HG03196 (cell line): ENCODE data around the gene CLSTN1.
"Not testable (repeated sequence)": the region's sequence is repeated elsewhere in the genome, so short reads cannot be mapped to it uniquely, and the experiment has no call there.

Source experiments
- ATAC-seq: cut with Tn5 transposase; IDR thresholded peaks from one replicate; pipeline ENCODE4 v1.9.1; 2021; ENCODE audit not compliant: unreplicated experiment

Gene CLSTN1

DNA sequence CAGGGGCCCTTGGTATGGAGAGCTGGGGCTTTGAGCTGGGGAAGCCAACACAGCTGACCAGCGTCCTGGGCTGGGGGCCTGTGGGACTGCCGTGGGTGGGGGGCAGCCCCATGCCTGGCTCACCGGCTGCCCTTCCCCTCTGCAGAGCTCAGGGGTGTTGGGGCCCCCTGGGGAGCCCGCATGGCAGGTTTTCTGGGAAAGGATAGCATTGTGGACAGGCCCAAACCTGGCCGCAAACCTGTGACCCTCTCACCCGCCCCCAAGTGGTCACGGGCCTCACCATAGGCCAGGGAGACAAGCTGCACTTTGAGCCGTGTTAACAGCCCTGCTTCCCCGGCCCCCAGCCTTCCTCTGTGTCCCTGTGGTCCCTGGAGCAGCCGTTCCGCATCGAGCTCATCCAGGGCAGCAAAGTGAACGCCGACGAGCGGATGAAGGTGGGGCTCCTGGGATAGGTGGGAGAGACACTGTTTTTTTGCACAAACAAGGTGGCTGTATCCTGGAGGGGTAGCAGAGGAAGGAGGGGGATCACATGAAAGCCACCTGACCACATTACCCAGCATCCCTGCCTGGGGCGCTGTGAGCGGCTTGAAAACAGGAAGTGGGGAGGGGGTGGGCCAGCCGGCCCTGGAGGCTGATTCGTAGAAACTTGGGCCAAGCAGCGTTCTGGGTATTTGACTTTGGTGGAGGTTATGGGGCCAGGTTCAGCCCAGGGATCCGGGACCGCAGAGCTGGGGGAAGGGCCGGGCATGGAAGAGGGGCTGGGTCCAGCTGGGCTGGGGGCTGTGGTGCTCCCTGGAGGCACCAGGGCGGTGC is 106.4 kb downstream of the CLSTN1 start:
- peak; percentile 50 for ATAC-seq

DNA sequence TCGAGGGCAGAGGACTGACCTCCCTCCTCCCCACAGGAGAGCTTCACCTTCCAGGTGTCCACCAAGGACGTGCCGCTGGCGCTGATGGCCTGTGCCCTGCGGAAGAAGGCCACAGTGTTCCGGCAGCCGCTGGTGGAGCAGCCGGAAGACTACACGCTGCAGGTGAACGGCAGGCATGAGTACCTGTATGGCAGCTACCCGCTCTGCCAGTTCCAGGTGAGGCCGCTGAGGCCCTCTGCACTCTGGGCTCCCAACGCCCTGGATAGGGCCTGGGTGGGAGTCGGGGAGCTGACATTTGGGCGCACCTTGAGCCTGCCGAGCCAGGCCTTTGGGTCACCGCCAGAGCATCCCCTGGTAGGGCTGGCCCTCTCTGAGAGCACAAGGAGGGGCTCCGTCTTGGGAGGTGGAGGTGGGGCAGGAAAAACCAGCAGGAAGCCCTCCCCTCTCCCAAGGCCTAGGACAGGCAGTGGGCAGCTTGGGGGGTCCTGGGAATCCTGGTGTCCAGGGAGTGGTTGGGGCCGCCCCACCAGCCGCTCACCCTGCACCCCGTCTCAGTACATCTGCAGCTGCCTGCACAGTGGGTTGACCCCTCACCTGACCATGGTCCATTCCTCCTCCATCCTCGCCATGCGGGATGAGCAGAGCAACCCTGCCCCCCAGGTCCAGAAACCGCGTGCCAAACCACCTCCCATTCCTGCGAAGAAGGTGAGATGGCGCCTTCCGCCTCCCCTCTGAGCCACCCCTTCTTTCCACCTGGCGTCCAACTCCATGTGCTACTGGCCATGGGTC is 107.2 kb downstream of the CLSTN1 start:
- no peak for ATAC-seq

DNA sequence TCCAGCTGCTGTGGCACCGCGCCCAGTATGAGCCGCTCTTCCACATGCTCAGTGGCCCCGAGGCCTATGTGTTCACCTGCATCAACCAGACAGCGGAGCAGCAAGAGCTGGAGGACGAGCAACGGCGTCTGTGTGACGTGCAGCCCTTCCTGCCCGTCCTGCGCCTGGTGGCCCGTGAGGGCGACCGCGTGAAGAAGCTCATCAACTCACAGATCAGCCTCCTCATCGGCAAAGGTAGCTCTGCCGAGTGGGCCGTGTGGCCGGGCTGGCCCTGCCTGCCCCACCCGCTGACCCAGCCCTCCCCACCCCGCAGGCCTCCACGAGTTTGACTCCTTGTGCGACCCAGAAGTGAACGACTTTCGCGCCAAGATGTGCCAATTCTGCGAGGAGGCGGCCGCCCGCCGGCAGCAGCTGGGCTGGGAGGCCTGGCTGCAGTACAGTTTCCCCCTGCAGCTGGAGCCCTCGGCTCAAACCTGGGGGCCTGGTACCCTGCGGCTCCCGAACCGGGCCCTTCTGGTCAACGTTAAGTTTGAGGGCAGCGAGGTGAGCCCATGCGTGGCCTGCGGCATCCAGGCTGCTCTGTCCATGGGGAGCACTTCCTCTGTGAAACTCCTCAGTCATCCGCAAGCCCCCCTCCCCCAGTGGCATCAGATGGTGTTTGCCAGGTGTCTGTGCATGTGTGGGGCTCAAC is 108.1 kb downstream of the CLSTN1 start:
- no peak for ATAC-seq

DNA sequence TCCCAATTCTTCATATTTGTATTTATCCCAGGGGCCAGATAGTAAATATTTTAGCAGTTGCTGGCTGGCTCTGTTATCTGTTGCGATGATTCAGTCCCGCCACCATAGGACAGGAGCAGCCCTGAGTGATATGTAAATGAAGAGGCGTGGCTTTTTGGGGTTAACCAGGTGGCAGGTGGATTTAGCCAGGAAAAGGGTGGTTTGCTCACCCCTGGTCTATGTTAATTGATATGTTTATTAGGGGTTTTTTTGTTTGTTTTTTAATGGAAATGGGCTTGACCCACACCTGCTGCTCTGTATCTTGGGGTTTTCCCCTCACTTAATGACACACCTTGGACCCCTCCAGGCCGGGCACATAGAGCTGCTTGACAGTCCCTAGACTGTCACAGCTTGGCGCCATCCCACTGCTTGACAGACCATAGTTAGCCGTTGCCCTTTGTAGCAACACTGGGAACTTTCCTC is 109.5 kb downstream of the CLSTN1 start:
- ATAC-seq = no peak

DNA sequence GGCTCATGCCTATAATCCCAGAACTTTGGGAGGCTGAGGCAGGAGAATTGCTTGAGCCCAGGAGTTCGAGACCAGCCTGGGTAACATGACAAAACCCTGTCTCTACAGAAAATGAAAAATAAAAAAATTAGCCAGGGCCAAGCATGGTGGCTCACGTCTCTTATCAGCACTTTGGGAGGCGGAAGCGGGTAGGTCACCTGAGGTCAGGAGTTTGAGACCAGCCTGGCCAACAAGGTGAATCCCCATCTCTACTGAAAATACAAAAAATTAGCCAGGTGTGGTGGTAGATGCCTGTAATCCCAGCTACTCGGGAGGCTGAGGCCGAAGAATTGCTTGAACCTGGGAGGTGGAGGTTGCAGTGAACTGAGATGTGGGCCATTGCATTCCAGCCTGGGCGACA is 111.0 kb downstream of the CLSTN1 start:
- not testable (repeated sequence) for ATAC-seq

DNA sequence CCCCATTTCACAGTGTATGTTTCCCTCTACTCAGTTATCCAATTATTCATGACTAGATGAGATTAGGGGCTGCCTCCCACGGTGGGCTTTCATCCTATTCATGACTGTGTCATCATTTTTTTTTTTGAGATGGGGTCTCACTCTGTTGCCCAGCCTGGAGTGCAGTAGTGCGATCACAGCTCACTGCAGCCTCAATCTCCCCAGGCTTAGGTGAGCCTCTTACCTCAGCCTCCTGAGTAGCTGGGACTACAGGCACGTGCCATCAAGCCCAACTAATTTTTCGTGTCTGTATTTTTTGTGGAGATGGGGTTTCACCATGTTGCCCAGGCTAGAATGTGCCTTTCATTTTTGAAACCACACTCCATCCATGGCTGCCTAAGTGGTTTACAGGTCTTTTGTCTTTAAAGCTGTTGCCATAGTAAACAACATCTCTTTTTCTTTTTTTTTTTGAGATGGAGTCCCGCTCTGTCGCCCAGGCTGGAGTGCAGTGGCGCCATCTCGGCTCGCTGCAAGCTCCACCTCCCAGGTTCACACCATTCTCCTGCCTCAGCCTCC is 112.2 kb downstream of the CLSTN1 start:
- no peak for ATAC-seq

DNA sequence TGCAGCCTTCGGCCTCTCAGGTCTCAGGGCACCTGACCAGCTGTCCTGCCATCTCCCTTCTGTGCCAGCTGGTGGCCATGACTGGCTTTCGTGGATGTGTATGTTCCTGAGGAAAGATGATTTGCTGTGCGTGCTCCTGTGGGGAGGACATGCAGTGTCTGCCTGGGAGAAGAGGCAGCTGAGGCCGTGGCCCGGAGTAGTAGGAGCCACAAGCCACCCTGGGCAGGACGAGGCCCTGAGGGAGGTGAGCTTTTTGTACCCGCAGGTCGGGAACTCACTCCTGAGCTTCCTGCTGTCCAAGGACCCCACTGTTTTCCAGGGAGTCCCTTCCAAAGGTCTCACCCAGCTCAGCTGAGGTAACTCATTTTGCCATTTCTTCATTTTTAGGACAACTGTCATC is 113.7 kb downstream of the CLSTN1 start:
- ATAC-seq = no peak

DNA sequence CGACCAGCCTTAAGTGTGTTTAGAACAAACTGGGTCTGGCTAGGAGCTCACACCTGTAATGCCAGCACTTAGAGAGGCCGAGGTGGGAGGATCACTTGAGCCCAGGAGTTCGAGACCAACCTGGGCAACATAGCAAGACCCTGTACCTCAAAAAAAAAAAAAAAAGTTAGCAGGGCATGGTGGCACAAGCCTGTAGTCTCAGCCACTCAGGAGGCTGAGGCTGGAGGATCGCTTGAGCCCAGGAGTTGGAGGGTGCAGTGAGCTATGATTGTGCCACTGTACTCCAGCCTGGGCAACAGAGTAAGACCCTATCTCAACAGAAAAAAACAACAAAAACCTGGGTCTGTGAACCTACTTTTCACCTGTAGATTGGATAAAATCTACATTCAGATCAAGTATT is 117.6 kb downstream of the CLSTN1 start:
- no peak for ATAC-seq

DNA sequence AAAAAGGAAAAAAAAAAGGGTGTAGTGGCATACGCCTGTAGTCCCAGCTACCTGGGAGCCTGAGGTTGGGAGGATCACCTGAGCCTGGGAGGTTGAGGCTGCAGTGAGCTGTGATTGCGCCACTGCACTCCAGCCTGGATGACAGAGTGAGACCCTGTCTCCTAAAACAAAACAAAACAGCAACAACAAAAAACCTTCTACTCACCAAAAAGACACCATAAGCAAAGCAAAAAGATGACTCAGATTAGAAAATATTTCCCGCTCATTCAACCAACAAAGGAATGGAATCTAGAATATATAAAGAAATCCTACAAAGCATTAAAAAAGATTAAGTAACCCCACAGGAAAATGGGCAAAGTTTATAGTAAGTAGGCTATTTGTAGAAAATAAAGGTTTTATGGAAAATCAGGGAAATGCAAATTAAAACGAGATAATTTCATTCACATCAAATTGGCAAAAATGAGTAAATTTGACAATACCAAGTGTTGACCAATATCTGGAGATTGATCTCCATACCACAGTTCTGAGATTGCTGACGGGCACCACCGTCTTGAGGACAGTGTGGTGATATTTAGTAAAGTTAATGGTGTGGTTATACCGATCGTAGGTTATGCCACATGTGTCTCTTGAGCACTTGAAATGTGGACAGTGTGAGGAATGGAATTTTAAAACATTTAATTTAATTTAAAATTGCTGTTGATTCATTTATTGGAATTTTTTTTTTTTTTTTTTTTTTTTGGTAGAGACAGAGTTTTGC is 118.2 kb downstream of the CLSTN1 start:
- ATAC-seq = no peak

DNA sequence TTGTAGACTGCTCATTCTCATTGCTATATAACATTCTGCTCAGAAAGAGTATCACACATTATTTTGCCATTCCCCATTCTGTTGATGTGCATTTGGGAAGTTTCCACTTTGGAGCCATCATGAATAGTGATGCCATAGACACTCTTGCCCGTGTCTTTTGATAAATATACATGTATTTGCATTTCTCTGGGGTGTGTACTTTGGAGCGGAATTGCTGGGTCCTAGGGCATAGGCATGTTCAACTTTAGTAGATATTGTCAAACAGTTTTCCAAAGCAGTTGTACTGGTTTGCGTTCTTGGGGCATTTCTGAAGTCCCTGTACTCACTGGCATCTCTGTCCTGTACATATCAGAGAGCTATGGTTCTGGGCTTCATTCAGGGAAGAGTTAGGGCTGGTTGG is 120.1 kb downstream of the CLSTN1 start:
- no peak for ATAC-seq

DNA sequence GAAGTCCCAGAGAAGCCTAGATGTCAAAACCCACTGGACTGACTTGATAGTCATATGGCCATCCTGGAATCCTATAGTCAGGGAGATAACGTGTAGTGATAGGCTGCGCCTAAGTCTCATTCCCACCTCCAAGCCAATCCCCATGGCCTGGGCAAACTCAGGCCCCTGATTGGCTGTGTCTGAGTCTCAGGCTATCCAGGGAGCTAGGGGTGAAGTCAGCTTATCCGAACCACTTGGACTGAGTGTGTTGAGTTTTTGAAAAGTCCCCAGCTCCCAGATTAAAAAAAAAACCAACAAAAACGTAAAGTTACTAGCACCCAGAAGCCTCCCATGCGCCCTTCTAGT is 120.6 kb downstream of the CLSTN1 start:
- no peak for ATAC-seq

DNA sequence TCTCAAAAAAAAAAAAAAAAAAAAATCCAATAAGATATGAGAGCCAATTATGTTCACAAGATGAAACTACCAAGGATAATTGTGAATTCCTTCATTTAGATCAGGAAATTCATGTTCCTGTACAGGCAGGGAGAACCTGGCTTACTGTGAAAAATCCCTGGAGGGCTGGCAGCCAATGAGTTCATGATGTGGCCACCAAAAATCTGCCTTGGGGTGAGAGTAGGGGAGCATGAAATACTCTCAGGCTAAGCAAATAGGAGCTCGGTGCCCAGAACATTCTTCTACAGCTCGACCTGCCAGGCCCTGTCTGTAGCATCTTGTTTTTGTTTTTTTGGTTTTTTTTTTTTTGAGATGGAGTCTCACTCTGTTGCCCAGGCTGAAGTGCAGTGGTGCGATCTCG is 122.1 kb downstream of the CLSTN1 start:
- ATAC-seq = no peak

DNA sequence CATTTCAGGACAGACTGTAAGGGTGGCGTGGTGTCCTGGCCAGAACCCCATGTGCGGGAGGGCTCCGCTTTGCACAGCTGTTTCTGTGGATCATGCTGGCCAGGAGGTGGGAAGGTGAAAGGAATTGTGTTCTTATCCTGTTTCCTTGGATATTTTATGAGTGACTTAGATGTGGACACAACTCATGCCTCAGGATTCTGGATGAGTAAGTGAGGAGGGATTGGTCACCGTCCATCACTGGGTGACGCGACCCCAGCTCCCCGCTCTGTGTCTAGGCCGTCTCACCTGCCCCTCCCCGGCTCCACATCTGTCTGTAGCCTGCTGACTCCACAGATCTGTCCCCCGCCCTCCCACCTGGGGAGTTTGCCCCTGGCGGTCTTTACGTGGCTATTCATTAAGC is 123.4 kb downstream of the CLSTN1 start:
- ATAC-seq = no peak

DNA sequence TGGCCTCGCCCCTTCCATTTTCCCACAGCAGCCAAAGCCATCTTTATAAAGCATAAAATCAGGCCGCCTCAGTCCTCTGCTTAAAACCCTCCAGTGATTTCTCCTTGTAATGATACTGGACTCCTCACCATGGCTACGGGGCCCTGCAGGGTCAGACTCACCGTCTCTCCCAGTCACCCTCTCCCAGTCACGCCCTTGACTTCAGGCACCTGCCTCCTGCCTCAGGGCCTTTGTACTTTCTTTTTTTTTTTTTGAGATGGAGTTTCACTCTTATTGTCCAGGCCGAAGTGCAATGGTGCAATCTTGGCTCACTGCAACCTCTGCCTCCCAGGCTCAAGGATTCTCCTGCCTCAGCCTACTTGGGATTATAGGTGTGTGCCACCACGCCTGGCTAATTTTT is 124.4 kb downstream of the CLSTN1 start:
- ATAC-seq = no peak

DNA sequence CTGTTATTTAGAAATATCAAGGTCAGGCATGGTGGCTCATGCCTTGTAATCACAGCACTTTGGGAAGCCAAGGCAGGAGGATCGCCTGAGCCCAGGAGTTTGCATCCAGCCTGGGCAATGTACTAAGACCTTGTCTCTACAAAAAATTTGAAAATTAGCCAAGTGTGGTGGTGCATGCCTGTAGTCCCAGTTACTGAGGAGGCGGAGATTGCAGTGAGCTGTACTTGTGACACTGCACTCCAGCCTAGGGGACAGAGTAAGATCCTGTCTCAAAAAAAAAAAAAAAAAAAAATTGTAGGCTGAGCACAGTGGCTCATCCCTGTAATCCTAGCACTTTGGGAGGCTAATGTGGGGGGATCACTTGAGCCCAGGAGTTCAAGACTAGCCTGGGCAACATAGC is 127.0 kb downstream of the CLSTN1 start:
- ATAC-seq = no peak

DNA sequence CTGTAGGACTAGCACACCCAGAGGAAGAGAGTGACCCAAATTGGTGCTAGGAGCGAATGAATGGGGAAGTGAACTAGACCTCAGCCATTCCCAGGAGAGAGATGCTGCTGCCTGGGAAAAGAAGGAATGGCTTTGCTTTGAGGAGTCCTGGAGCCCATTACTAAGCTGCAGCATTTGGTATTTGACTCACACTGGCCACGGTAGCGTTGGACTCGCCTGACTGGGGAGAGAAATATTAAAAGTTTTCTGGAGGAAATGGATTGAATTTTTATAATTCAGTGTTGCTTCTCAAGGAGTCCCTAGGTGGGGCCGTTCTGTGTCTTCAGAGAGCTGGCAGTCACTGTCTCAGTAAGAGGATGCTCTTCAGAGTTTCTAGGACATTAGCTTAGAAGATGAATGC is 132.1 kb downstream of the CLSTN1 start:
- no peak for ATAC-seq

DNA sequence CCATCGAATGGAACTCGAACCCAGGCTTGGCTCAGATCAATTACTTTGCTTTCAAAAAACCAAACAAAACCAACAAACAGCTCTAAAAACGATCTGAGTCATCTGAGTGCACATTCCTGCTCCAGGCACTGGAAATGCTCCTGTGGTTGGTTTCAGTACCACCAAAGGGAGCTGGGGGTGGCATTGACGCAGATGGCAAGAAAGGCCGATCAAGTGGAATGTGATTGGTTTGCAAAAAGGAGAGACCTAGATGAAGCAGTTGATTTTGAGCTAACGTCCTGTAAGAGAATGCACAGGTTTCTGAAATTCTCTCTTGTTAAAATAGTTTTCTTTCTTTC is 132.7 kb downstream of the CLSTN1 start:
- no peak for ATAC-seq

DNA sequence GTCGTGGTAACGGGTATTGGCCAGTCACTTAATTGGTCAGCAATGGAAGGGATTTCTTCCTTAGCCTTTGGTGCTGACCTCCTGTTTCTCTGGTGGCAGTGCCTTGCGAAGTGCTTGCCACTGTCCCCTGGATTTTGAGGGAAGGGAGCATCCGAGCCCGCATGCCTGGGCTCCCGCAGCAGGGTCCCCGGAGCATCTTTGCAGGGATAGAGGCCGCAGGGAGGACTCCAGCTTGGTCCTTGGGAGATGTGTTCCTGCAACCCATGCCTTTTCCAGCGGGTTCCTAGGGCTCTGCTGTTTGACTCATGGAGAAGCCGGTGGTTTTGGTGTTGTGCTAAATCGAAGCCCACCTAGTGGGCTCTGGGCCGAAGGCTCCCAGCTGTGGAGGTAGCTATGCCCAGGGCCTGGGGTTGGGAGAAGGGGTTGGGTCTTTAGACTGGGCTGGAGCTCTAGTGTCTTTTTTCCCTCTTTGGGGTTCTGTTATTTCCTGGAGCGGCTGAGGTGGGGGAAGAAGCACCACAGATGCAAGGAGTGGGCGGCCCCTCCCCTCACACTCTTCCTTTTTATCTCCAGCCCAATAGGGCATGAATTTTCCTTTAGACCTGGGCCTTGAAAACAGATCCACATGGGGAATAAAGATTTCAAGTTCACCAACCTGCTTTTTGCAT is 133.2 kb downstream of the CLSTN1 start:
- ATAC-seq = no peak

DNA sequence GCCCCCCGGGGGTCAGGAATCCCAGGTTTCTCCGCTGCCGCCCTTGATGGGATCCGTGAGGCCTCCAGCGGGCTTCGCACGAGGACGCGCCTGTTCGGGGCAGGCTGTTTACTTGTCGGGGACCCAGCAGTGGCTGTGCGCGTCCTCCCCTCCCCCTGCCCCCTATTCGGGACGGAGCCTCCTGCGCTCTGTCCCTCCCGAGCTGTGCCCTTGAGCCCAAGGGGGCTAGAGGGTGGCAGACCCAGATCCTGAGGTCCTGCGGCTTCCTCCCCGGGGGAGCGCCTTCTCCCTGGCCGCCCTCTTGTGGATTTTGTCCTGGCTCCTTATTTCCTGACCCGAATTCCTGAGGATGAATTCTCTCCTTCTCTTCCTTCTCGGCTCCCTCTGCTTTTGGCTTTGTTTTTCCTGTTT is 133.8 kb downstream of the CLSTN1 start:
- ATAC-seq = no peak

DNA sequence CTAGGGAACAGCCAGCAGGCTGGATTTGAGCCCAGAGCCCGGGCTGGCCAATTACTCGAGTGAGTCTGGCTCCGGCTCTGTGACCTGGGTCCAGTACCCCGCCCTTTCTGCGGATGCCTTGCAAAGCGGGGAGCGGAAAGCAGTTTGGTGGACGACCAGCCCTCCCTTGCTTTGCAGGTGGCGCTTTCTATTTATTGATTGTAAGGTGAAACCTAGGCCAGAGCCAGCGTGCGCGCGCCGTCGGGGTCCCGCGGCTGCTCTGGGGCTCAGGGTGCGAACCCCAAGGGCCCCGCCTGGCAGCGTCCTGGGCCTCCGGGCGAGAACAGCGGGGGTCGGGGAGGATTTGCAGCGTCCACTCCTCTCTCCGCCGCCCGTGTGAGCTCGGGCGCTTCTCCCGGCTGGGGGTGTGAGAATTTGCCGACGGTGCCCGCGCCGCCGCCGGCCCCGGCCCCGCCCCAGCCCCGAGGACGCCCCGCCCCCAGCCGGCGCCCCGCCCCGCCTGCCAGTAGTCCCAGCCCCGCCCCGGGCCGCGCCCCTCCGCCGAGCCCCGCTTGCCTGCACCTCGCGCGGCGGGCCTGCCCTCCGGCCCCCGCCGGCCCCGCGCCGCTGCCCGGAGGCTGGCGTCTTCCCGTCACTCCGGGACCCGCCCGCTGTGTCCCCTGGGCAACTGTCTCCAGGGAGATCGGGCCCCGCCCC is 134.6 kb downstream of the CLSTN1 start:
- peak; percentile 49 for ATAC-seq
